HFFc6 (cell line): Measurements from ENCODE around the gene DACH1. TPM values are rescaled to one million over a fixed set of nuclear protein-coding genes. Genes with fewer than 3 reads are reported as not detected.

Source experiments
- DNase-seq: peaks from one replicate; pipeline ENCODE4 v3.0.0-alpha.2; 2018
- H3K27ac Mint-ChIP-seq: 2 replicates; pipeline ENCODE4 v1.8.0; 2020; ENCODE audit warnings: mild to moderate bottlenecking, mixed read lengths
- H3K27me3 Mint-ChIP-seq: 2 replicates; pipeline ENCODE4 v1.8.0; 2021; ENCODE audit warnings: mild to moderate bottlenecking, moderate library complexity, mixed read lengths; ENCODE audit not compliant: insufficient read depth
- H3K36me3 Mint-ChIP-seq: 2 replicates; pipeline ENCODE4 v1.8.0; 2021; ENCODE audit warnings: low read depth, mixed read lengths
- H3K4me1 Mint-ChIP-seq: 2 replicates; pipeline ENCODE4 v1.8.0; 2020; ENCODE audit warnings: low read depth, mixed read lengths
- H3K4me3 Mint-ChIP-seq: 2 replicates; pipeline ENCODE4 v1.8.0; 2020; ENCODE audit warnings: mild to moderate bottlenecking, moderate library complexity, mixed read lengths
- H3K9me3 Mint-ChIP-seq: 2 replicates; pipeline ENCODE4 v1.8.0; 2020; ENCODE audit warnings: mild to moderate bottlenecking, mixed read lengths
- total RNA-seq, 6 experiments: library from RNA; stranded (reverse); fragmentation: NEBNext Ultra II Directional; extraction: Animal tissue kit (Norgen Biotek cat#: 25700); gene quantifications; 2 replicates in 1 of 6; 3 replicates in 5 of 6; pipeline ENCODE4 v1.2.3, GENCODE V29; 2021
- TF ChIP-seq, protein P1 (sequence below): fragments of 200-600 bp; sonication (generic); IDR thresholded peaks from 2 replicates; pipeline ENCODE4 v1.5.0; 2021; ENCODE audit warnings: antibody characterized with exemption, mild to moderate bottlenecking

DACH1 gene
- total RNA-seq, 6 experiments from 2014 or later, result not detected

DNA sequence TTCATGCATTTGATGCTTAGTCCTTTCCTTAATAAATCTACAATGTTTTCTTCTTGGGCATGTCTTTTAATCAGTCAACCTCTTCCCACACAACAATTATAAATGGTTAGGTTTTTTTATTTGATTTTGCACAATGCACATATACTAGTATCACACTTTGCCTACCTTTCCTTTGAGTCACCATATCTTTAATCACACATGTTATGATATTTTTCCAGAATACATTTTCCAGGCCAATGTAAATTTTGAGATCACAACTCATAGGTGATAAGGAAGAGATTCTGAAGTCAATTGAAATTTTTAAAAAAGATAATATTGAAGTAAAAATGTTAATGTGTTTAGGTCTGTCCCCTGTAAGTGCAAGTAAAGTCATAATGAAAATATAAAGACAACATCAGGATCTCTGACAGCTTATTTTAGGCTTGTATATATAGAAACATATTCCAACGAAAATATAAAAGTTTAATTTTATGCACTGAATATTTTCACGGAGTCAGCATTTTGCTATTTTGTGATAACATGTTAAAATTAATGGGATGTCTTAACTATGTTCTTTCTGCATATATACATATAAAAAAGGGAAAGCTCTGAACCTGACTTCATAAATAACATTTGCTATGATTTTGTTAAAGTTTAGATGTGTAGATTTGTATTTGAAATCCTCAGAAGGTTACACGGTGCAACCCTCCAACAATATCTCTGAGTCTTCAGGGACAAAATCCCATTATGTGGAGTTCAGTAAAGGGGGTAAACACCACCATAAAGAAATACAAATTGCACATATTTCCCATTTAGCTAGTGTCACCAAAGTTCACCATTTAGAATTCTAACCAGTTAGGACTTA lies 351.9 kb downstream of the DACH1 start:
- Mint-ChIP-seq H3K4me1 (no peaks in the 10 kb centered on the region), H3K27me3 (no peaks in the 10 kb centered on the region), H3K9me3 (peaks cover 42% of the 10 kb centered on the region), H3K36me3 (no peaks in the 10 kb centered on the region), H3K4me3 (no peak overlapping the region), H3K27ac (no peak overlapping the region)
- no peak for DNase-seq
- TF ChIP-seq, protein P1, sequence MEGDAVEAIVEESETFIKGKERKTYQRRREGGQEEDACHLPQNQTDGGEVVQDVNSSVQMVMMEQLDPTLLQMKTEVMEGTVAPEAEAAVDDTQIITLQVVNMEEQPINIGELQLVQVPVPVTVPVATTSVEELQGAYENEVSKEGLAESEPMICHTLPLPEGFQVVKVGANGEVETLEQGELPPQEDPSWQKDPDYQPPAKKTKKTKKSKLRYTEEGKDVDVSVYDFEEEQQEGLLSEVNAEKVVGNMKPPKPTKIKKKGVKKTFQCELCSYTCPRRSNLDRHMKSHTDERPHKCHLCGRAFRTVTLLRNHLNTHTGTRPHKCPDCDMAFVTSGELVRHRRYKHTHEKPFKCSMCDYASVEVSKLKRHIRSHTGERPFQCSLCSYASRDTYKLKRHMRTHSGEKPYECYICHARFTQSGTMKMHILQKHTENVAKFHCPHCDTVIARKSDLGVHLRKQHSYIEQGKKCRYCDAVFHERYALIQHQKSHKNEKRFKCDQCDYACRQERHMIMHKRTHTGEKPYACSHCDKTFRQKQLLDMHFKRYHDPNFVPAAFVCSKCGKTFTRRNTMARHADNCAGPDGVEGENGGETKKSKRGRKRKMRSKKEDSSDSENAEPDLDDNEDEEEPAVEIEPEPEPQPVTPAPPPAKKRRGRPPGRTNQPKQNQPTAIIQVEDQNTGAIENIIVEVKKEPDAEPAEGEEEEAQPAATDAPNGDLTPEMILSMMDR, result no peak

DNA sequence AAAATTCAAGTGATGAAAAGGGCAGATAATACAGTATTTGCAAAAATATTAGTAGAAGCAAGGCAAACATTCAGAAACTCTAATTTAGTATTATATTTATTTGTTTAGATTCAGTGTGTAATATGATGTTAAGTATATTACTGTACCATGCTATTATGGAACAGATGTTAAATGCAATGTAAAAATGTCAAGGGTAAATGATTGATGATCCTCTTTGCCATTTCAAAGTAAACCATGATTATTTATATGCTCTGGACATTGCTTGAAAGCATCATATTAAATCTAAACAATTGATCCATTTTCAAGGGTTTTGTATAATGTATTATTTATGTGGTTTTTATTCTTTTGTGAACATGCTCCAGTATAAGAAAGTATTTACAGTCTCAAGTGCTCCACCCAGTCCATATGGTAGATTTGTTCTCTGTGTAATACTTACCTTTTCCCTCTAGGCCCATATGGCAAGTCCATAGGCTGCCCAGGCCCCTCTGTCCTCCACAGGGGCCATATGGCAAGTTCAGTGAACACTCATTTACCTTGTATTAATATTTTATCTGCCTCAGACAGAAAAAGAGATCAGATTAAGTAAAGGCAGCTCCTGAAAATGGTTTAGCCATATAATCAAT lies 353.5 kb downstream of the DACH1 start:
- Mint-ChIP-seq H3K4me1 (no peaks in the 10 kb centered on the region), H3K27me3 (no peaks in the 10 kb centered on the region), H3K4me3 (no peak overlapping the region), H3K36me3 (no peaks in the 10 kb centered on the region), H3K9me3 (peaks cover 48% of the 10 kb centered on the region), H3K27ac (no peak overlapping the region)
- DNase-seq, result no peak
- TF ChIP-seq, protein P1, result no peak

DNA sequence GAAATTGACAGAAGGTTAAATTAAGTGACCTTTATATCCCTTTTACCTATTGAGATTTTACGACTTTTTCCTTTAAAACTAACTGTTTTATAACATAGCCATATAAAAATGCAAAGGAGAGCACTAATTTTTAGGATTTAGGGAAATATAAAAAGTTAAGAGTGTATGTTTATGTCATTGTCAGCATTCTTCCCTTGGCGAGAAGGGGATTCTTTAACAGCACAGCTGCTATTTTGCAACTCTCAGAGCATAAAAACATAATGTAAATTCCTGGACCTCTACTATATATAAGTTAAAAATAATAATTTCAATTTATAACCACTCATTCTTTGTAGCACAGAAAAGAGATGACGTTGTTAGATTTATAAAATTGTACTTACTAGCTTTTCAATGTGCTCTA lies 363.2 kb downstream of the DACH1 start:
- Mint-ChIP-seq H3K36me3 (no peaks in the 10 kb centered on the region), H3K27ac (no peak overlapping the region), H3K9me3 (peaks cover 19% of the 10 kb centered on the region), H3K27me3 (no peaks in the 10 kb centered on the region), H3K4me1 (no peaks in the 10 kb centered on the region), H3K4me3 (no peak overlapping the region)
- TF ChIP-seq, protein P1, result no peak
- no peak for DNase-seq

DNA sequence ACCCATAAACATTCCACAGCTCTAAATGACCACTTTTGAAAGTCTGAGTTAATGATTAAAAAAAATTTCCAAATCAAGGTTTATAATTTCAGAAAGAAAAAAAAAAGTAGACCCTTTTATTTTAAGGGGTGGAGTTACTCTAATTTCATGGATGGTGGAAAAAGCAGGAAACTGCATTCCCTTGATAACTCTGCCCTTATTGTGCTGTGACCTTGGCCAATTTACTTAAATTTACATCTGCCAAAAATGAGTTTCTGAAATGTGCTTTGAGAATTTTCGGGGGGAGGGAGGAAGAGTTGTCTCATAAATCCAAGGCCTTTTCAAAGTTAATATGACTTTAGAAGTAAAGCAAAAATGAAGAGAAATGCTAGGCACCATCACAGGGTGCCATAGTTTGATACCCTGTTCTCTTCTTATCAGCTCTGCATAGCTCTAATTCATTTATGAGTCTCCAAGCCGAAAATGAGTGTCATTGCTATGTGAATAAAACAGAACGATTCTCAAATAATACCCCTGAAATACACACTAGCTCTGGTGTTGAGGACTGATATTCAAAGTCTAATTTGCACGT lies 367.0 kb downstream of the DACH1 start:
- Mint-ChIP-seq H3K4me1 (no peaks in the 10 kb centered on the region), H3K27me3 (no peaks in the 10 kb centered on the region), H3K9me3 (peaks cover 21% of the 10 kb centered on the region), H3K27ac (no peak overlapping the region), H3K36me3 (no peaks in the 10 kb centered on the region), H3K4me3 (no peak overlapping the region)
- DNase-seq, result no peak
- TF ChIP-seq, protein P1, result no peak

DNA sequence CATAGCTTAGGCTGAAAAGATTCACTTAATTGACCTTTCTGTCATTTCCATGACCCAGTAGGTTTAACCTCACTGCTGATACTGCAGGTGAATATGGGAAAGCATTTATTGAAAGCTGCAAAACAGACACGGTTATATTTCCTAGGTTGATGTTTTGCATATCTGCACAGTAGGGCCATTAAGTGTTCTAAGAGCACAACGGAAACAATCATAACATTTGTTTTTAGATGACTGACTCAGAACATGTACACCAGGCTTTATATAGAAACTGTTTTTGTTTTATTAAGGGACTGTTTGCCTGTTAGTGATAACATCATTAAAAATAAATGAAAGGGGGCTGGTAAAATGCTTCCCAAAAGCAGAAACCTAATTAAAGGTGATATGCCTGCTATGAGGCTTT lies 367.8 kb downstream of the DACH1 start:
- TF ChIP-seq, protein P1, result no peak
- Mint-ChIP-seq H3K27ac (no peak overlapping the region), H3K36me3 (no peaks in the 10 kb centered on the region), H3K4me3 (no peak overlapping the region), H3K27me3 (no peaks in the 10 kb centered on the region), H3K4me1 (no peaks in the 10 kb centered on the region), H3K9me3 (peaks cover 21% of the 10 kb centered on the region)
- DNase-seq, result no peak
